IPS-NIHi7 (cell line): Measurements from ENCODE around the gene GAK.

Experiments used
- DNase-seq: peaks from one replicate; pipeline ENCODE4 v3.0.0; 2012; ENCODE audit warnings: mixed read lengths; ENCODE audit errors: extremely low spot score

Gene GAK

DNA sequence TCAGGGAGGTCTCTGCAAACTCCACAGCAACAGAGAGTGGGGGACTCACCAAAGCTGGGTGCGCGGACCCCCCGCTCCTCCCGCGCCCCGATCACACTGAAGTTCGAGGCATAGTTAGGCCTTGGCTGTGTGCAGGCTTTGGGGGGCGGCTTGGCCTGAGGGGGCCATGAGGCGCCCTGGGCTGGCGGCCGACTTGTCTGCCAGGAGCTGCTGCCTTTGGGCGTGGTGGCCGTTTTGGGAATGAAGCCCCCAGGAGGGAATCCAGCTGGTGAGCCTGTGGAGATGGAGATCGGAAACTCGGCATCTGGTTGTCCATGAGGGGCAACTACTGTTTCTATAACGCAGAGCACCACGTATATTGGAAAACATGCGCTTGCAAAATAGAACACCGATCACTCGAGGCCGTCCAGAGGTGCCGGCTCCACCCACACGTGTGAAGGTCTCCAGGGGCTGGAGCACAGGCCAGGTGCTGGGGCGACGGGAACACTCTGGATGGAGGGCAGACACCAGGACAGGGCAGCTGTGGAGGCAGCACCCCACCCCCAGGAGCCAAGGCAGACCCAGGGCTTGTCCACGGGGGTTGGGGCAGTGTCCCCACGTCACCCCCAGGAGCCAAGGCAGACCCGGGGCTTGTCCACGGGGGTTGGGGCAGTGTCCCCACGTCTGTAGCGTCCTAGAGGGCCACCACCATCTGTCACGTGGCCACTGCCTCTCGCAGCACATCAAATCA is 80.2 kb downstream of the GAK start:
- no peak for DNase-seq

DNA sequence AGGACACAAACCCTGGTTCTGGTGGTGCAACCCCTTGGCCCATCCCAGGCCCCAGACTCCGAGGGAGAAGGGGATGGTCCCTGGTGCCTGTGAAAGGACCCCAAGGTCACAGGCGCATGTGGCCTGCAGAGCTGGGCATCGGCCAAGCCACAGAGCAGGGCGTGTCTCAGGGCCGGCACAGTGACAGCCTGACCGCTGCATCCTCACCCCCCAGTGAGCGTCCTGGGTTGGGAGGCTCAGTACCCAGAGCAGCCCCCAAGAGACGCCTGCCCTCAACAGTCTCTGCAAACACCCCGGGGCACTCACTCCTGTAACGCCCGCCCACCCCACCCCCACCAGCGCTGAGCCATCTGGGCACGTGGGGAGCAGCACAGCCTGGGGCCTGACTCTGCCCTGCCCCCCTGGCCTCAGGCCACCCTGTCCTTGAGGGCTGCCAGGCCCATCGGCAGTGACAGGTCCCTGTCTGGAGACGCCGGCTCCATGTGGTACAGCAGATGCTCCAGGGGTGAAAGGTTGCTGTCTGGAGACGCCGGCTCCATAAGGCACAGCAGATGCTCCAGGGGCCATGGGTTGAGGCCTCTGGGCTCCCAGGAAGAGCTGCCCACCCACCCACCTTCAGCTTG is 81.7 kb downstream of the GAK start:
- no peak for DNase-seq

DNA sequence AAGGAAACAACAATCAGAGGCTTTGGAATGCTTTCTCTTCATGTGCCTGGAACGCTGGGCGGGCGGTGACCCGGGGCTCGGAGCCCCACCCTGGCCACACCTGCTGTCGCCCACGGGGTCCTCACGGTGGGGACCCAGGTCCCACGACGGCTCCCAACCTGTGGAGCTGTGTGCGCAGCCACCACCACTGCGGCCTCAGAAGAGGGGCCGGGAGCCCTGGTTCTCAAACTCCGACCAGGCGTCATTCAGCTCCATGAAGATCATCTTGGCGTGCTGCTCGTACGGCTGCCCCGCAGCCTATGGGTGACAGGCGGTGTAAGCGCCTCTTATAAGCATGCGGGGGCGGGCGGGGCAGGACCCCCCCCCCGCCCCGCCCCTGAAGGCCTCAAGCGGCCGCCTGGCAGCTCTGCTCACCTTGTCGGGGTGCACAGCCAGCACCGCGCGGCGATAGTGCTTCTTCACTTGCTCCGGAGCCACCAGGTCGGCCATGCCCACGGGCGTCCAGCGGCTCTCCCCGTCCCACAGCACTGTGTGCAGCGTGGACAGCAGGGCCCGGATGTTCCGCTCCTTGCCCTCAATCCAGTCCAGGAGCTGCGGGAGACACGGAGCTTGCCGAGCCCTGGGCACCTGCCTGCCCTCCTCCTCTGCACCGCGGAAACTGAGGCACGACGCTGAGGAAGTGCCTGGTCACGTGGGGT is 82.5 kb downstream of the GAK start:
- DNase-seq: no peak

DNA sequence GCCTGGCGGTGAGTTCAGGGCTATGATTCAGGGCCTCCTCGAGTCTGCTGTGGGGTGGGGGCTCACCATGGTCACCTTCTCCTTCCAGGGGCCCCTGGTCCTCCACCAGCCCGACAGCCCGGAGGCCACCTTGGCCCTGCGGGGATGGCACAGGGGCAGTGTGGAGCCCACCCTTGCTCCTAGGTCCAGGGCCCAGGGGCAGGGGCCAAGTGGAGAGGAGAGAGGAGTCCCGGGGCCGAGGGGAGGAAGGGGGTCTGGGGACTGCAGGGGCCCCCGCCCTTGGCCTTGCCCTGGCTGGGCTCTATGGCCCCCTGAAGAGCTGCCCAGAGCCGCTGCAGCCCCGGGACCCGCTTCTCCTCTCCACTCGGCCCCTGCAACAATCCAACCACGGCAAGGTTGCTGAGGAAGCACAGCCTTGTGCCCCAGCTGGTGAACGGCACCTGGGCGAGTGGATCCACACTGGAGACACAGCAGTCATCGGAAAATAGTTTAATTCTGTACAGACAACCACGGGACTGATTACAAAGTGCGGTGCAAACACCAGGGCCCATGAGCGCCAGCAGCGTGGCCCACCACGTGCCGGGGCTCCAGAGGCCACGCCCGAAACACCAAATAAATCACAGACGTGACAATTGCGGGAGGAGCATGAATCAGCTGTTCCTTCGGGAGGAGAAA is 83.2 kb downstream of the GAK start:
- DNase-seq: no peak

DNA sequence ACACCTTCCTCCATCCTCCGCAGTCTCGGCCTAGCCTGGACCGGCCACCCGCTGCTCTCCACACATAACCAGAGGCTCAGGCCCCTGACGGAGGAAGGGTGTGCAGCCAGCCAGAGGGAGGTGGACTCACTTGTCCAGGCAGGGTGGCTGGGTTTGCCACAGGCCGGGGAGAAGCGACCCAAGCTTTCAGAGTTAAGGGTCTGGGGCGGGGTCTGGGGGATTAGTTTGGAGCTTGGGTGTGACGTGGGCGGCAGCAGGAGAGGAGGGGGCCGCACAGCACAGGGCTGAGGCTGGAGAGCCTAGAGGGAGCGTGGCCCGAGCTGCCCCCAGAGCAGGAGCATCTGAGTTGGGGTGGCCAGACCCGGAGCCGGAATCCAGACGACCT is 83.8 kb downstream of the GAK start:
- no peak for DNase-seq

DNA sequence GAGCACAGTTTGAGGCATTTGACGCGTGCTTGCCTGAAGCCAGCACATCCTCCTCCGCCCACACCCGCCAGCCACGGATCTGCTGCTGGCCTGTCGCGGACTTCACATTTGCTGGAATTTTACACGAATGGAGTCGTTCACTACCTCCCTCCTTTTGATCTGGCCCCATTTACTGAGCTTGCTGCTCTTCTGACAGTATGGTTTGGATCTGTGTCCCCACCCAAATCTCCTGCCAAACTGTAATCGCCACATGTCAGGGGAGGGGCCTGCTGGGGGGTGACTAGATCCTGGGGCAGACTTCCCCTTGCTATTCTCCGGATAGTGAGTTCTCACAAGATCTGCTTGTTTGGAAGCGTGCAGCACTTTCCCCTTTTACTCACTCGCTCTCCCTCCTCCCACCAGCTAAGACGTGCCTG is 86.3 kb downstream of the GAK start:
- DNase-seq: no peak

DNA sequence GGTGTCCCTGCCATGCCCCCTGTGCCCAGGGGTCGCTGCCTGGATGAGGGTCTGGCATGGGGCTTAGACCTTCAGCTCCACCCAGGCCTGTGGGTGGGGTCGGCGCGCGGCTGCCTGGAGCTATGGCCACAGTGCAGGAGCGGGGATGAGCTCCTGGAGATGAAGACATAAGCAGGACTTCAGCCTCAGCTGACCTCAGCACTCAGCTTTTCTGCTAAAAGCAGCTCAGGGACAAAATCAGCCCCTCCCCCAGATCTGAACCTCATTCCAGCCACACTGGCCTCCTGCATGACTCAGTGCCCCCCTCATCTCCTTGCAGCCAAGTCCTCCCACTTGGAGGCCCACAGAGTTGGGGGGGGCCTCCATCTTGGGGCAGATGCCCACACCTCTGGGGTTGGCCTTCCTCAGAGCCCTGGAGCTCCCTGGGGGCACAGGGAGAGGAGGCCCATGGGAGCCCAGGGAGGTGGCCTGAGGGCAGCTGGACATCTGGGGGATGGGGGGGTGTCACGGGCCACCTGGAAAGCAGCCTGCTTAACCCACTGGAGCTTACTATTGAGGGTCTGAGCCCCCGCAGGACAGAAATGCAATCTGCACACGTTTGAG is 86.8 kb downstream of the GAK start:
- DNase-seq: no peak

DNA sequence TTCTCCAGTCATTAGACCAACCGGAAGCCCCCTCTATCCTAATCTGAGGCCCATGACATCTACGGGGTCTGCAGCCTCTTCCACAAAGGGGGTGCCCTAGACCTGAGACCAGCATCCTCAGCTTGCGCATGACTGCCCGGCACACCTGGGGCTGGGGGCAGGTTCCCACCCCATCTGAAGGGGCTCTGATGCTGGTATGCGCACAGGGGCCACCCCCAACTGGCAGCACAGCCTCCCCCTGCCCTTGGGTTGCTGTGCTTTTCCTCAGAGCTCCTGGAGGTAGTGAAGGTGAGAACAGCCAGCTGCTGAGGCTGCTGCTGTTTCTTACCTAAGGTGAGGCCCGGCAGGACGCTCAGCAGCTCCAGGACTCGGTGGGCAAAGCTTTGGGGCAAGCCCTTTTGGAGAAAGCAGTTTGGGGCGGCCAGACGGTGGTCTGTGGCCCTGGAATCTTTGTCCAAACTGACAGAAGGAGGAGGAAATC is 87.3 kb downstream of the GAK start:
- no peak for DNase-seq

DNA sequence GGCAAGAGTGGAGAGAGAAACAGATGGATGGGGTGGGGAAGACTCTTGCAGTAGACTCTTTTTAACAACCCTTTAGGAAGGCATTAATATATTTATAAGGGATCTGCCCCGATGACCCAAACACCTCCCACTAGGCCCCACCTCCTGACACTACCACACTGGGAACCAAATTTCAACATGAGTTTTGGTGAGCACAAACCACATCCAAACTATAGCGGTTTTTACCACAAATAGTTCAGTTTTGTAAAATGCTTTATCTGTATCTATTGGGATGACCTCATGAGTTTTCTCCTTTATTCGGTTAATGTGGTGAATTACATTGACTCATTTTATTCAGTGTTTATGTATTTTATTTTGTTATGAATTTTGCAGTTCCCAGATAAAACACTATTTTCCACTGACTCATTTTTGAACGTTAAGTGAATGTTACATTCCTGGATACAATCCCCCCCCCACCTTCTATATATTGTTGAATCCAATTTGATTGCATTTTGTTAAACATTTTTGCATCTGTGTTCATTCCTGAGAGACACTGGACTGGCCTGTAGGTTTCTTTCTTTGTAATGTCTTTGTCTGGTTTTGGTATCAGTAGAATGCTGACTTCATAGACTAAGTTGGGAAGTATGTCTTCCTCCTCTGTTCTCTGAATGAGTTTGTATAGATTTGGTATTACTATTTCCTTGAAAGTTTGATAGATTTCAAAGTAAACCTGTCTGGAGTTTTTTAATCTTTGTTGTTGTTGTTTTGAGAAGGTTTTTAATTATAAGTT is 92.3 kb downstream of the GAK start:
- no peak for DNase-seq

DNA sequence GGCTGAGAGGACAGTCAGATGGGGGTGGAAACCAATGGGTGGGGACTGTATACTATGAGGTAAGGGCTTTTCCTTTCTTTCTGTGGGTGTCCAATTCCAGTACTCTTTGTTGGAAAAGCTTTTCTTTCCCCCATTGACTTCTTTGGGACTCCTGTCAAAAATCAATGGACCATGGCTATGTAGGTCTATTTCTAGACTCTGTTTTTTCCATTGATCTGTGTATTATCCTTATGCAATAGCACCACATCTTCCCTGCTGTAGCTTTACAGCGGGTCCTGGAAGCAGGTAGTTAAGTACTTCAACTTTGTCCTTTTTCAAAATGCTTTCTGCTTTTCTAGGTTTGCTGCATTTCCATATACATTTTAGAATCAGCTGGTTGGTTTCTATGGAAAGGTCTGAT is 94.3 kb downstream of the GAK start:
- no peak for DNase-seq

DNA sequence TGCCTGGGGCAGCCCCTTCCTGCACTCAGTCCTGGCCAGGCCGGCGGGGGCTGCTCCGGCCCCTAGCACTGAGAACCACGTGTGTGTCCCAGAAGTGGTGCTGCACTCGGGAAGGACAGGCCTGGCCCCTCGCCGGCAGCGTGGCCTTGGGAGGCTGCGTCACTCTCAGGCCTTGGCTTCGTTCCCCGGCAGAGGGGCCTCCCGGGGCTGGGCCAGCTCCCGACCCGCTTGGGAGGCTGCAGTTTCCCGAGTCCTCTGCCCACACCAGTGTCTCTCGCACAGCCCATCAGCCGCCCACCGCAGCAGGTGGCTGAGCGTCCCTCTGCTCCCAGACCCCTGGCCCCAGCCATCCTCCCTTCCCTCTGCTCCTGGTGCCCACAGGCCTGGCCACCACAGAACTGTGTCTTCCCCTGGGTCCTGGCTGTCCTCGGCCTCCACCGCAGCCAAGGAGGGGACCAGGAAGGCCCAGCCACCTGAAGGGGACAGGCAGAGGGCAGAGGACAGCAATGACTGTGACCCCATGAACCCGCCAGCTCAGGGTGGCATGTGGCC is 95.3 kb downstream of the GAK start:
- no peak for DNase-seq

DNA sequence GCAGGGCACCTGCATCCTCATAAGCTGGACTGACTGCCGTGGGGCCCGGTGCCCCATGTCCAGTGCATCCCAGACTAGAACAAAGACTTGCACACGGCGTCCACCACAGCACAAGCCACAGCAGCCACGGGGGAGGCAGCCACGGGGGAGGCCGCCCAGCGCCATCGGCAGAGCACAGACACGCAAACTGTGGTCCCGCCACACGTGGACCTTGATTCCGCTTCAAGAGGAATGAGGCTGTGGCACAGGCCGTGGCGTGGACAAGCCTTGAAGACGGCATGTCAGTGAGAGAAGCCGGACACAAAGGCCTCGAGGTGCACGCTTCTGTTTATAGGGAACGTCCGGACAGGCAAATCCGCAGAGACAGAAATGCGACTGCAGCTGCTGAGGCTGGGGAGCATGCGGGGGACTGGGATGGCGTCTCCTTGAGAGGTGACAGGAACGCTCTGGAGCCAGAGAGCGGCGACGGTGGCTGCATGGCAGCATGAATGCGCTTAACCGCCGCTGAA is 96.1 kb downstream of the GAK start:
- DNase-seq: no peak

DNA sequence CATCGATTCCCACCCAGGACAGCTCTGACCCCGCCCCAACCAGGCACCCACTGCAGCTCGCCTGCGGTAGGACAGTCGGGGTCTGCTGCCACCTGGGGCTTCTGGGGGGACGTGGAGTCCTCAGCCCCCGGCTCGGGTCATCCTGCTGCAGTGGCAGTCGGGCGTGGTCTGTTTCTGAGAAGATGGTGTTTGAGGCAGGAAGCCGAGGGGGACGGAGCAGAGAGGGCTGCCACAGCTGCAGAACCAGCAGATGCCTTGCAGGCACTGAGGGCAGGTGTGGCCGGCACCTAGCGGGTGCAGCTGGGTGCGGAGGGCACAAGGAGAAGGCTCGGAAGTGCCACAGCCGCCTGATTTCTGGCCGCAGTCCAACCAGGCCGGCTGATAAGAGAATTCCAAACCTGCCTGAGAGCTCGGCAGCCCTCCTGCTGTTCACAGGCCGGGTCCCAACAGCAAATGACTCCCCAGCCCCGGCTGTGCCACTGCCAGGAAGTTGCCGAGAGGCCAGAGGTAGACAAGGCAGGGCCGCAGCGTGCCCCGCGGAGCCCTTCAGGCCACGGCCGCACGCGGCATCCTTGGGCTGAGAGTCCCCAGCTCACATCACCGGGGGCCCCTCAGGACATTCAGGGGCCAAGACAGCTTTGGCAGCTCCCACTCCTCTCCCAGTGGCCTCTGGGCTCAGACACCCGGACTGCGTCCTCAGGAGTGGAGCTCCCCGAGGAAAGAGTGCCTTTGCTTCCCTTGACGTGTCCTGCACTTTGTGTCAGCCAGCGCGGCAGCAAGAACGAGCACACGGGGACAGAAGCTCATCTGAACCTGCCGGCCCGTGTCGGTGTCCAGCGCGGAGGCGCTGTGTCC is 96.7 kb downstream of the GAK start:
- DNase-seq: no peak

DNA sequence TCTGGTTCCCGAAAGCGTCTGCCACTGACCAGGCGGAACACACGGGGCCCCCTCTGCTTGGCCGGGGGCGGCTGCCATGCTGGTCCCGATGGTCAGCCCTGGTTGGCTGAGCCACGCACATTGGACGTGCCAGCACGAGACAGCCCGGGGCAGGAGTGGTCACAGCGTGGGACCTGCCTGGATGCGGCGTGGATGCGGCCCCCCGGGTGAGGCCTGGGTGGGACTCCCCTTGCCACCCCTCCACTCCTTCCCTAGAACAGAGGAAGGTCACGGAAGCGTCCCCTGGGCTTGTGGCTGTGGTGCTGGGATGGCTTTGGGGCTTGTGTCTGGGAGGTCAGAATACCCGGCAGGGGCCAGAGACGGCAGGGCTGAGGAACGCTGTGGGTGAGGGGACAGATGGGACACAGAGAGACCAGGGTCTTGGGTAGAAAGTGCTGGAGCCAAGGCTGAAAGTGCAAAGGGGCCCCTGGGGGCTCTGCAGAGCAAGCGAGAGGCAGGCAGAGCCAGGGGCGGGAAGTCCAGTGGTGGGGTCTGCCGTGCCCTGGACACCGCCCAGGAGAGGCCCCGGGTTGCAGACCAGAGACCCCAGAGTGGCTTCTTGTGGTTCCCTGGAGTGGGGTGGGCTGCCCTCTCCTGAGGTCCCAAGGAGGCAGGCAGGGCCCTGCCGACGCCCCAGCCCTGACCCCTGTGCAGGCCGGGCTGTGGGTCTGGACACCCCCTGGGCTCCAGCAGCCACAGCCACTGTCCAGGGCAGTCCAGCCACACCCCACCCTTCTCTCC is 97.6 kb downstream of the GAK start:
- no peak for DNase-seq

DNA sequence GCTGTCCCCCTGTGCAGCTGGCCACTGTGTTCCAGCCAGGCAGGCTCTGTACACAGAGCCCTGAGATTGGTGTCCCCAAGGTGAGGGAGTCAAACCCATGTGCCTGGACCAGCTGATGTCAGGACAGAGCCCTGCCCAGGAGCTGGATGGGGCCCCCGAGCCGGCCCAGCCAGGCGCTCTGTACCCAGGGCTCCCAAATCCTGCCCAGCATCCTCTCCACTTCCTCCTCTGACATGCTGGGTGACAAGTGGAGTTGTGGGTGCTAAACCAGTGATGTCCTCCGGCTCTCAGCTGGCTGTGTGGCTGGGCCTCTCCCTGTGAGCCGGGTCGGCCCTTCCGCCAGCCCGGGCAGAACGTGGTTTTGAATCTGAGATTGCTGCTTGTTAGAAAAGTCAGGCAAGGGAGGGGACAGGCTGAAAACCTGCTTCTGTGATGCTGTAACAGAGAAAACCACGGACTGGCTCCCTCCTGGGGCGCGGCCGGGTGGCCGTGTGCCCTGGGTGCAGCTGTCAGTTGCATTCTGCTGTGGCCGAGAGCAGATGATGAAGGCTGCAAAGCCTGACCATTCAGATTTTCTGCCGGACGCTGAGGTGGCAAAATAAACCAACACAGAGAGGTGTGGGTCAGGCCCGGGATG is 98.3 kb downstream of the GAK start:
- DNase-seq: no peak

DNA sequence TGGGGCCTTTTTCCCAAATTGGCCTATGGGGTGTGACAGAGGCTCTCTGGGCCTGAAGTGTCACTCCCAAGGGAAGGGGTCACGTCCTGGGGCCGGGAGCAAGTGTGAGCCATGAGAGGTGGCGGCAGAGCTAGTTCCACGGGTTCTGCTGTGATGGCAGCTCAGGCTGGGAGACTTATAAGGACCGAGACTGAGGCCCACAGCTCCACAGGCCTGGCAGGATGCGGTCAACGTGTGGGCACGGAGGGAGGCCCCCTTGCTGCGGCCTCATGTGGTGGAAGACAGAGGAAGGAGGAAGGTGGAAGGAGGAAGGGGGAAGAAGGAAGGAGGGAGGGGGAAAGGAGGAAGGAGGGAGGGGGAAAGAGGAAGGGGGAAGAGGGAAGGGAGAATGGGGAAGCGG is 99.0 kb downstream of the GAK start:
- DNase-seq: no peak

DNA sequence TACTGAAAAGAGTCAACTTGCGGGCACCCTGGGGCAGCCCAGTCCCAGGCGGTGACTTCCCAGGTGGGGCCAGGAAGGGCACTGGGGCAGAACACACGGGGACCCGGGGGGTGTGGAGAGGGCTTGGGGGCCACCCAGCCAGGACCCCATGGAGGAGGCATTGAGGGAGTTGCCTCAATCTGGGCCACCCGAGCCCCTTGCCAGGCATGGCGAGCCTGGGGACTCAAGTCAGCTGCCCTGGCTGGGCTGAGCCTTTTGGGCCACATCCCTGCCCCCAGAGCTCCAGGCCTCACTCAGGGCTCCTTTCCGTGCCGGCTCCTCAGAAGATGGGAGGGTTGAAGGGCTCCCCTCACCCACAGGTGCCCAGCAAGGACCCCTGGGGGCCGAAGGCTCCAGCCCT is 99.6 kb downstream of the GAK start:
- no peak for DNase-seq

DNA sequence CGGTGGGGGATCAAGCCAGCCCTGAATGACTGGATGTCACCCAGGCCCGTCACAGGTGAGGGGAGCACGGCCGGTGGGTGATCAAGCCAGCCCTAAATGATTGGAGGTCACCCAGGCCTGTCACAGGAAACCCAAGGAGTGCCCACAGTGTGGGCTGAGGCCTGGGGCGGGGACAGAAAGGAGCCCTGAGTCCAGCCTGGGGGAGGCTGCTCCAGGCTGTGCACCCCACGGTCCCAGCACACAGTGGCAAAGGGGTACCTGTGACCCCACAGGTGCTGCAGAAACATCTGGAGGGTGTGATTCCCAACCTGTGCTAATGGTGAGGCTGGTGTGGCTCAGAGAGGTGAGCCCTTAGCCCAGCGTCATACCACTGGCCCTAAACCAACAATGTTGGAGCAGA is 100.0 kb downstream of the GAK start:
- DNase-seq: no peak

DNA sequence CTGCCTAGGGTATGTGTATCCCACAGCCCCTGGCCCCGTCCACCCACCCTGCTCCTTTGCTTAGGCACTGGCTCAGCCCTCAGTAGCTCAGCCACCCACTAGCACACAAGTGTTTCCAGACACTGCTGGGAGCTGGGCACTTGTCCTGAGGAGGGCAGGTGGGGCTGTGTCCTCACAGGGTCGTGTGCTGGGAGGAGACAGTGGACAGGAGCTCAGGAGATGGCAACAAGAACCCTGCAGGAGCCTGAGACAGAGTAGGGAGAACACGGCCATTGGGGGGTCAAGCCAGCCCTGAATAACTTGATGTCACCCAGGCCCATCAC is 100.7 kb downstream of the GAK start:
- DNase-seq: no peak
